ENCODE data around the gene IMPA2.

DNA sequence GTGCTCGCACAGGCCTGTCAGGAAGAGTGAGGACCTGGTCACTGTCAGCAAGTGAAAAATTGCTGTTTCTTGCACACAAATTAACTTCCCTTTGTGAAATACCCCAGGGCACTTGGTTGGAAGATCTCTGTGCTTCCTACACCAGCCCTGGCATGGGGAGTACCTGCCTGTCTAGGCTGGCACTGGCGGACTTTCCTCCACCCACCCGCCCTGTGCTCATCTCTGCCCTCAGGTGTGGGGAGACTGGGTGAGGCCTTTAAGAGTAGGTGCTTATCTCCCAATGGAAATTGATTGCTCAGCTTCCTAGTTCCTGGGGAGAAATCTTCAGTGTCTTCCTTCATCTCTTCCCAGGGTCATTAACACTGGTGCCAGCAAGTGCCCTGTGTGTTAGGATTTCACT lies 42.1 kb downstream of the IMPA2 start:
- TF ChIP-seq, protein P1, sequence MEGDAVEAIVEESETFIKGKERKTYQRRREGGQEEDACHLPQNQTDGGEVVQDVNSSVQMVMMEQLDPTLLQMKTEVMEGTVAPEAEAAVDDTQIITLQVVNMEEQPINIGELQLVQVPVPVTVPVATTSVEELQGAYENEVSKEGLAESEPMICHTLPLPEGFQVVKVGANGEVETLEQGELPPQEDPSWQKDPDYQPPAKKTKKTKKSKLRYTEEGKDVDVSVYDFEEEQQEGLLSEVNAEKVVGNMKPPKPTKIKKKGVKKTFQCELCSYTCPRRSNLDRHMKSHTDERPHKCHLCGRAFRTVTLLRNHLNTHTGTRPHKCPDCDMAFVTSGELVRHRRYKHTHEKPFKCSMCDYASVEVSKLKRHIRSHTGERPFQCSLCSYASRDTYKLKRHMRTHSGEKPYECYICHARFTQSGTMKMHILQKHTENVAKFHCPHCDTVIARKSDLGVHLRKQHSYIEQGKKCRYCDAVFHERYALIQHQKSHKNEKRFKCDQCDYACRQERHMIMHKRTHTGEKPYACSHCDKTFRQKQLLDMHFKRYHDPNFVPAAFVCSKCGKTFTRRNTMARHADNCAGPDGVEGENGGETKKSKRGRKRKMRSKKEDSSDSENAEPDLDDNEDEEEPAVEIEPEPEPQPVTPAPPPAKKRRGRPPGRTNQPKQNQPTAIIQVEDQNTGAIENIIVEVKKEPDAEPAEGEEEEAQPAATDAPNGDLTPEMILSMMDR (IDR thresholded peaks at IDR 0.05) = no peak
- TF ChIP-seq POLR2A (IDR thresholded peaks at IDR 0.05) = no peak
- TF ChIP-seq POLR2AphosphoS5 (IDR thresholded peaks at IDR 0.05) = no peak
